ENCODE results near the gene ABCD1.
"Not testable (repeated sequence)": the region's sequence is repeated elsewhere in the genome, so short reads cannot be mapped to it uniquely, and the experiment has no call there.

The ABCD1 gene

GRCh38 chrX:153724252-153725038, at the start of gene ABCD1, which contains the start of gene BCAP31:
Gene ABCD1 (plus strand): TSS chrX:153724856. CDS start chrX:153725267, 411 bp downstream.
Gene BCAP31 (minus strand): TSS chrX:153724387. CDS start chrX:153723244, 1,143 bp downstream.
- Histone ChIP-seq H3K27ac (peak within 1 kb of the TSS; percentile 53 to 94 (median 87)), H3K4me3 (peak within 1 kb of the TSS; percentile 52 to 76 (median 68))

DNA sequence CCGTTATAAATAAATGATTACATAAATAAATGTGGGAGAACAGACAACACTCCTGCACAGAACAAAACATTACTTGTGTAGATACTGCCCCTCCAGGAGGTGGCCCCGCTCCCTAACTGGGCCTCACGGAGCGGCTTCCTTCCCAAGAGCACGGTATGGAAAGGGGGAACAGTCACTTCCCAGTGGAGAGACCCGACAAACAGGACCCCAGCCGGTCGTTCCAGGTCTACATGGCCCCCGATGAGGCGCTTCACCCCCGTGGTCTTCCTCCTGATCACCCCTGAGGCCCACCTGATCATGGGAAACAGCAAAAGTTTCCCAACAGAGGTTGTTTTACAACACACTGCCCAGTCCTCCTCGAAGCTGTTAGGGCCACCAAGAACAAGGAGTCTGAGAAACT, 43.5 kb upstream of the ABCD1 start:
- Histone ChIP-seq H3K27ac (no peak overlapping the region), H3K4me3 (no peak overlapping the region)

GRCh38 chrX:153683486-153683885, 41.2 kb upstream of the ABCD1 start:
- not testable (repeated sequence) for H3K27ac ChIP-seq, H3K4me3 ChIP-seq

GRCh38 chrX:153684467-153685155, 40.0 kb upstream of the ABCD1 start:
- Histone ChIP-seq H3K27ac (no peak overlapping the region), H3K4me3 (no peak overlapping the region)

- Histone ChIP-seq H3K27ac (no peak overlapping the region), H3K4me3 (no peak overlapping the region)
These were observed 39.5 kb upstream of the ABCD1 start for GRCh38 chrX:153685156-153685536.

DNA sequence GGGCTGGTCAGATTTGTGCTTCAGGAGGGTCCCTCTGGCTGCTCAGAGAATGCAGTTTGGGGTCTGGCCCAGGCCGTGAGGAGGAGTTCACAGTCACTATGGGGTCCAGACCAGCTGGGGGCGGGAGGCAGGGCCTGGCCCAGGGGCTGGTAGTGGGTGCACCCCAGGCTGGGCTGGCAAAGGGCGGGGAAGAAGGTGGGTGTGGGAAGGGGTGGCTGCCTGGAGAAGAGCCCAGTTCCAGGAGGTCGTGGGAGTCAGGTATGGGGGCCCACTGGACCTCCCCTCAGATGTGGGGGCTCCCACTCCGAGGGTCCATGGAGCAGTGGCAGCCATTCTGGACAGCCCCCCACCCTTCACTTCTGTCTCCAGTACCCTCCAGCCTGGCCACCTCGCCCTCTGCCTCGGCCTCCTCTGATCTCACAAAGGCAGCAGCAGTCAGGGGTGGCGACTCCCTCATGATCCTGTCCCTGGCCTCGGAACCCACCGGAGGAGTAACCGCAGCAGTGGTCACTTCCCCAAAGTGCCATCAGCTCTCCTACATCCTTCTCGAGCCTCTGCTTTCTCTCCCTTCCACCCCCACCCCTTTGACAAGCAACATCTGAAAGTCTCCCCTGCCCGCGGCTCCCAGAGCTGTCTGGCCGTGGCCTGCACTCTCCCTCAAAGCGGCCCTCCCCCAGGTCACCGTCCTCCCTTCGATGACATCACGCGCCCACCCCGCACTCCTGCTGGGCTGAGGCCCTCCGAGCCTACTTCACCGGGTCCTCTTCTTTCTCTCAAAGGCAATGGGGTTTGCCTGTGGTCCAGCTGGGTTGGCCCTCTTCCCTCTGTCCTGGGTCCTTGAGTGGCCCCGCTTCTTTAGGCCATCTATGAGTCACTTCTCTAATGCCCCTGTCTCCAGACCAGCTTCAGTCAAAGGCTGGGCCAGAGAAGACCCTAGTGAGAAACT, 38.6 kb upstream of the ABCD1 start:
- no peak overlapping the region for H3K4me3 ChIP-seq
- no peak overlapping the region for H3K27ac ChIP-seq

GRCh38 chrX:153686711-153687110, 37.9 kb upstream of the ABCD1 start:
- no peak overlapping the region for H3K4me3 ChIP-seq
- peak overlapping the region in 1 of 21 experiments; percentile 4 for H3K27ac ChIP-seq

- Histone ChIP-seq H3K27ac (peak within 1 kb of the TSS in 7 of 21 experiments; percentile 14 to 72 (median 53)), H3K4me3 (peak within 1 kb of the TSS; percentile 12 to 47 (median 23))
These were observed 37.3 kb upstream of the ABCD1 start, which contains the start of gene SLC6A8 for GRCh38 chrX:153687121-153688039. Gene SLC6A8 (plus strand): TSS chrX:153687926. CDS start chrX:153688575, 649 bp downstream.

DNA sequence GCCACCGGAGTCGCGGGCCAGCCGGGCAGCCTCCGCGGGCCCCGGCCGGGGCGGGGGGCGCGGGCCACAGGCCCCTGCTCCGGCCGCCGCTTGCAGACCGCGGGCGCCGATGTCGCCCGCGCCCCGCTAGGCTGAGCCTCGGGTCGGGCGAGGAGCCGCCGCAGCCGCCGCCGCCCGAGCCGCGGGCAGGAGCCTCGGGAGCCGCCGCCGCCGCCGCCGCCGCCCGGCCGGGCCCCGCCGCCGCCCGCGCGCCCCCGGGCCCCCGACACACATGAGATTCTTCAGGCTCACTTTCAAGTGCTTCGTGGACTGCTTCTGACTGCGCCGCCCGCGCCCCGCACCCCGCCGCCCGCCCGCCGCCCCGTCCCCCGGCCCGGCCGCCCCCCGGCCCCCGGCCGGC, 36.6 kb upstream of the ABCD1 start:
- Histone ChIP-seq H3K27ac (no peak overlapping the region), H3K4me3 (peak overlapping the region in 2 of 7 experiments; percentile 34 to 35)

- H3K4me3 ChIP-seq, result peak overlapping the region; percentile 8 to 47 (median 23)
- peak overlapping the region in 7 of 21 experiments; percentile 14 to 72 (median 53) for H3K27ac ChIP-seq
These were observed 36.1 kb upstream of the ABCD1 start for GRCh38 chrX:153688506-153688905.

DNA sequence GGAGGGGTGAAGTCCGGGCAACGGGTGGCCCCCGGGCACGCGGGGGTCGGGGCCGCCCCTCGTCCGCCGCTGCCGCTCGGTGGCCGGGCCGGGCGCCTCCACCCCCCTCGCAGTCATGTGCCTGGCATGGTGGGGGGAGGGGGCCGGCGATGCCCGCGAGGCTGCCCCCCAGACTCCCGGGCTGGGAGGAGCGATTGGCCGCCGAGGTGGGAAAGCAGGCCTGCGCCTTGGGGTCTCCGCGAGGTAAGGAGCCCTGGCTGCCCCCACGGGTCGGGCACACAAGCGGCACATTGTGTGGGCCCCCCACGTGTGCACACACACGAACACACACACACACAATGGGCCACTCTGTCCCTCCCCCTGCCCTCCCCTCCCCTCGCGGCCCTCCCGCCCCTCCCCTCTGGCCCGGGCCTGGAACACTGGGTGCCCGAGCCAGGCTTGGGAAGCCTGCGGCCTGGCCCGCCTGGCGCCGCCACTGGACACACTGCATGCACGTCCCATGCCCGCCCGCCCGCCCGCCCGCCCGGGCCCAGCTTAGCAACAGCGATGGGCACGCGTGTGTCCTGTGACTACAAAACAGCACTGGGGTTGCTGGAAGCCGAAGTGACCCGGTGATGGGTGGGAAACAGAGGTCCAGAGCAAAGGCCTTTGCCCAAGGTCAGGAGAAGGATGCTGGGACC, 35.6 kb upstream of the ABCD1 start:
- H3K27ac ChIP-seq, result peak overlapping the region in 7 of 21 experiments; percentile 14 to 72 (median 53)
- peak overlapping the region; percentile 8 to 47 (median 23) for H3K4me3 ChIP-seq

- peak overlapping the region in 2 of 21 experiments; percentile 11 to 54 for H3K27ac ChIP-seq
These were observed 34.8 kb upstream of the ABCD1 start for GRCh38 chrX:153689654-153690465.

DNA sequence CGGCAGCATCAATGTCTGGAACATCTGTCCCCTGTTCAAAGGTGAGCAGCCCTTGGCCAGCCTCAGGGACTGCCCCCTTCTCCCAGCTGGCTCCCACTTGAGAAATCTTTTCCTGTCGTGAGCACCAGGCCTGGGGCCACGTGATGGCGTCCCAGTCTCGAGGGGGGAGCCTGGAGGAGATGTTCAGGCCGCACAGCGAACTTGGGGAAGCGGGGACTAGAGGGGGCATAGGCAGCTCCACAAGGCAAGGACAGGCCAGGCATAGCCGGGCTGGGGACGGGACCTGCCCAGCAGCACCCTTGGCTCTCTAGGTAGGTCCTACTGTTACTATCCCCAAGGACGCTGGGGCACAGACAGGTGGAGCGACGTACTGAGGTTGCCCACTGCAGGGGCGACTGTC, 34.2 kb upstream of the ABCD1 start:
- H3K27ac ChIP-seq, result no peak overlapping the region

More at GRCh38 chrX:153689654-153690465, 34.8 kb upstream of the ABCD1 start:
- peak overlapping the region in 4 of 7 experiments; percentile 23 to 47 (median 28) for H3K4me3 ChIP-seq

GRCh38 chrX:153691032-153691827, 33.4 kb upstream of the ABCD1 start:
- H3K27ac ChIP-seq, H3K4me3 ChIP-seq: not testable (repeated sequence)

More for the DNA sequence above, 34.2 kb upstream of the ABCD1 start:
- no peak overlapping the region for H3K4me3 ChIP-seq

GRCh38 chrX:153692003-153692402, 32.7 kb upstream of the ABCD1 start:
- Histone ChIP-seq H3K27ac (no peak overlapping the region), H3K4me3 (no peak overlapping the region)

- Histone ChIP-seq H3K4me3 (no peak overlapping the region), H3K27ac (no peak overlapping the region)
These were observed 32.0 kb upstream of the ABCD1 start for GRCh38 chrX:153692611-153693156.
